ACC112 (cell line): ENCODE results near the gene FGFRL1.
A peak's percentile ranks its signal among the peaks of the same experiment; 100 is the strongest.

Source experiments
- H2AFZ ChIP-seq: fragments of 200-600 bp; sonication (generic); one replicate; pipeline ENCODE4 v1.6.0; 2017; ENCODE audit warnings: antibody characterized with exemption, low read length; ENCODE audit not compliant: unreplicated experiment
- H3K27ac ChIP-seq: fragments of 200-600 bp; sonication (generic); 2 replicates; pipeline ENCODE4 v1.5.1; 2014; ENCODE audit warnings: low read depth, mild to moderate bottlenecking, antibody characterized with exemption, low read length, moderate library complexity
- H3K27me3 ChIP-seq: fragments of 200-600 bp; sonication (generic); 2 replicates; pipeline ENCODE4 v1.6.1; 2014; ENCODE audit warnings: mild to moderate bottlenecking, antibody characterized with exemption, low read length, moderate library complexity, mixed read lengths; ENCODE audit not compliant: insufficient read depth
- H3K36me3 ChIP-seq: fragments of 200-600 bp; sonication (generic); 2 replicates; pipeline ENCODE4 v1.6.1; 2016; ENCODE audit warnings: mild to moderate bottlenecking, antibody characterized with exemption, low read length, moderate library complexity, mixed read lengths; ENCODE audit not compliant: insufficient read depth
- H3K4me1 ChIP-seq: fragments of 200-600 bp; sonication (generic); one replicate; pipeline ENCODE4 v1.6.1; 2016; ENCODE audit warnings: low read length, mixed read lengths; ENCODE audit not compliant: insufficient read depth, unreplicated experiment, control insufficient read depth
- H3K4me3 ChIP-seq: fragments of 200-600 bp; sonication (generic); 2 replicates; pipeline ENCODE4 v1.5.1; 2014; ENCODE audit warnings: mild to moderate bottlenecking, low read depth, low read length
- H3K79me2 ChIP-seq: fragments of 200-600 bp; sonication (generic); one replicate; pipeline ENCODE4 v1.6.0; 2016; ENCODE audit warnings: low read length; ENCODE audit not compliant: control insufficient read depth, unreplicated experiment, insufficient read depth

The FGFRL1 gene

DNA sequence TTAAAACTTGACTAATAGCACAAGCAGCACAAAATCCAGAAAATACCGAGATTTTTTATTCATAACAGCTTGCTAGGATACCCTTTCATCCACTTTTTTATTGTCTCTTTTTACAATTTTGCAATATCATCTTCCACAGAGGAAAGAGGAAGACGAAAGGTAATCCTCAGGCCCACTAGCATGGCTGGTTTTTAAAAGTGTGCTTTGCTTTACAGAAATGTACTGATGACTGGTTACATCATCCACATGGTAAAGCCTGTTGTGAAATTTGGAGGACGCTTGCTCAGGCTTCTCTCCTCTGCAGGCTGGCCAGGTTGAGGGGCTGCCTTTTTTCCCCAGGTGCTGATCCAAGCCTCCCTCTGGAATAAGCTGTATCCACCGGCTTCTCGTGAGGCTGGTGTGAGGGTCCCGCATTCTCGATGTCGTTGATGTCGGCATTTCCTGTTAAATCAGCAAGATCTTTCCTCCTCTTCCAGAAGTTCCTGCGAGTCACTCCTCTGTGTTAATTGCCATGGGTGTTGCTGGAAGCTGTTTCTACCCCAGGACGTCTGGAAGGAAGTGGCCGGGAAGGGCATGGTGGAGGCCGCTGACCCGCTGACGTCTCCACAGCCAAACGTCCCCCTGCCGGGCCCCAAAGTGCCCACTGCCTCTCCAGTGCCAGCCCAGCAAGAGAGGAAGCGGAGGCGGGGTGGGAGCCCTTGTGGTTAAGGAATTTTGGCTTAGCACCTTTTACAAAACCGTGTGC is 32.3 kb upstream of the FGFRL1 start:
- peaks cover 7% of the 10 kb centered on the region for H3K4me1 ChIP-seq
- H3K36me3 ChIP-seq: no peaks in the 10 kb centered on the region
- H3K27me3 ChIP-seq: no peaks in the 10 kb centered on the region
- H3K79me2 ChIP-seq: no peaks in the 10 kb centered on the region
- no peak overlapping the region for H2AFZ ChIP-seq
- H3K4me3 ChIP-seq: no peak overlapping the region
- H3K27ac ChIP-seq: no peak overlapping the region

DNA sequence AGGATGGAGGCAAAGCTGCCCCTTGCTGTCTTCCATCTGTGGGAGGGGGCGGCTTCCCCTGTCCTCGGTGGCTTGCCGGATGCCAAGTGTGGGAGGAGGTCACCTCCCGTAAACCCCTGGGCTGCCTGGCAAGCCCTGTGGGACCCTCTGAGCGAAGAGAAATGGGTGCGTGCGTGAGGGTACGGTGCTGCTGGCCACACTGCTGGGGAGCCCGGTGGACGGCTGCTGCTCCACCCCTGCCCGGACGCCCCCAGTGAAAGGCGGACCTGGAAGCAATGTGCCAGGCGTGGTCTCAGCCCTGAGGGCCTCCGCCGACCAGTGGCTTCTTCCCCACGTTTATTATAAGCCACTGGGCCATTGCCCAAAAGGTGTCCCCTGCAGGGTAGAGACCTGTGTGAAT is 29.1 kb upstream of the FGFRL1 start:
- Histone ChIP-seq H3K36me3 (no peaks in the 10 kb centered on the region), H3K4me1 (peaks cover 21% of the 10 kb centered on the region), H2AFZ (no peak overlapping the region), H3K27ac (no peak overlapping the region), H3K4me3 (no peak overlapping the region), H3K27me3 (no peaks in the 10 kb centered on the region), H3K79me2 (no peaks in the 10 kb centered on the region)

DNA sequence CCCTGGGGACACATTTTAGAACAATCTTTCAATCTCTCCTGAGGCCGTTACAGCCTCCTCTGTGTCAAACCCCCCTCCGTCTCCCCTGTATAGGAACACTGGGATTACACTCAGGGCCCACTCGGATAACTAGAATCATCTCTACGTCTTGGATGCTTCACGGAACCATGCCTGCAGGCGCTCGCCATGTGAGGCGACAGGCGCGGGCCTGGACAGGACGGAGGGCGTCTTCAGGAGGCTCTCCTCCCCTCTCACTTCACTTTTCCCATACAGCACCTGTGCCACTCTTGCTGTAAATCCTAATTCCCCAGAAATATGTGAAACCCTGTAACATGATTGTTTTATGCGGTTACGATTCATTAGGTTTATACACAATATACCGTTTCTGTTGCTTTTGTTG is 28.6 kb upstream of the FGFRL1 start:
- no peak overlapping the region for H3K4me3 ChIP-seq

DNA sequence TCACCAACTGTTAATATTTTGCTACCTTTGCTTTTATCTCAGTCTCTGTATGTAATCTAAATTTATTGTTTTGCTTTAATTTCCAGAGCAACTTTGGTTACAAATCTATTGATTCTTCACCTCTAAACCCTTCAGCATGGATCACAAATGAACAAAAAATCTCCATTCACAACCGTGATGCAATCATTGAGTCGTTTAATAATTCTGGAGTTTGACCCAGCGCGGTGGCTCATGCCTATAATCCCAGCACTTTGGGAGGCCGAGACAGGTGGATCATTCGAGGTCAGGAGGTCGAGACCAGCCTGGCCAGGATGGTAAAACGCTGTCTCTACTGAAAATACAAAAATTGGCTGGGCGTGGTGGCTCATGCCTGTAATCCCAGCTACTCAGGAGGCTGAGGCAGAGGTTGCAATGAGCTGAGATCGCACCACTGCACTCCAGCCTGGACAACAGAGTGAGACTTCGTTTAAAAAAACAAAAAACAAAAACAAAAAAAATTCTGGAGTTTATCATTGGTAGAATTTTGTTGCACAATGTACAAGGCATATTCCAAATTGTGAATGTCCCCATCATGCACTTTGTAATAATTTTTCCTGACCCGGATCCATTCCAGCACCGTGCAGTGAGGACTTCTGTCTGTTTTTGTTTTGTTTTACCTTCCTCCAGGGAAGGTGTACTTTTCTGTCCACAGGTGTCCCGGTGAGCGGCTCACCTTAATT is 26.9 kb upstream of the FGFRL1 start:
- Histone ChIP-seq H3K4me3 (peak overlapping the region; percentile 90), H3K79me2 (peaks cover 4% of the 10 kb centered on the region), H3K36me3 (no peaks in the 10 kb centered on the region), H3K27me3 (no peaks in the 10 kb centered on the region), H3K27ac (no peak overlapping the region), H3K4me1 (peaks cover 22% of the 10 kb centered on the region), H2AFZ (no peak overlapping the region)

More for the DNA sequence above, 28.6 kb upstream of the FGFRL1 start:
- H3K27ac ChIP-seq: no peak overlapping the region
- peaks cover 1% of the 10 kb centered on the region for H3K79me2 ChIP-seq
- no peaks in the 10 kb centered on the region for H3K27me3 ChIP-seq
- no peaks in the 10 kb centered on the region for H3K36me3 ChIP-seq
- H2AFZ ChIP-seq: no peak overlapping the region
- H3K4me1 ChIP-seq: peaks cover 22% of the 10 kb centered on the region

DNA sequence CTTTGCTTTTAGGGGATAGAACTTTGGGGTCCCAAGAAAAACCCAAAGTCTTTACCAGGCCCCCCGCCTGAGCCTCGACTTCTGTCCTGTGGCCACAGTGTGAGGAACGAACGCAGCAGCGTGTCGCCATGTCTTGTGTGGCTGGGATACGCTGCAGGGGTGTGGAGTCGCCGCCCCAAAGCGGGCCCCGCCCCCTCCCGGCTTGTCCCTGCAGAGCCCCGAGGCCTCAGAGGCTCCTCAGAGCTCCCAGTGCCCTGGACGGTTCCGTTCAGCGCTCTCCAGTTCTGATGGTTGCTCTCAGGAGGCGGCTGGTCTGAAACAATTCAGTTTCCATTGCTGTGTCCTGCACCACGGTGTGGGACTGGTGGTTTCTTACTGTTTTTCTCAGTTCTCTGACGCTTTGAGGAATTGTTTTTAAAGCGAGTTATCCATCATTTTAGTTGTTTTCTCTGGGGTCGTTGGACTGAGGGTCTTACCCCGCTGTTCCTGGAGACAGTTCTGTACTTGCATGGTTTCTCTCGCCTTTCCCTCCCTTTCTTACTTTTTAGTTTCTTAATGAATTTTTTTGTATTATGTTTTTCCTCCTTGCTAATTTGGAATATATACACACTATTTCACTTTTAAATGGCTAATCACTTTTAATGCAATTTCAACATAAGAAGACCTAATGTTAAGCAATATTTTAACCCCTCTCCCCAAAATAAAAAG is 26.1 kb upstream of the FGFRL1 start:
- H3K27ac ChIP-seq: no peak overlapping the region
- H3K36me3 ChIP-seq: no peaks in the 10 kb centered on the region
- peaks cover 19% of the 10 kb centered on the region for H3K4me1 ChIP-seq
- peak overlapping the region; percentile 53 for H2AFZ ChIP-seq
- peaks cover 4% of the 10 kb centered on the region for H3K79me2 ChIP-seq
- peak overlapping the region; percentile 90 for H3K4me3 ChIP-seq
- H3K27me3 ChIP-seq: no peaks in the 10 kb centered on the region

DNA sequence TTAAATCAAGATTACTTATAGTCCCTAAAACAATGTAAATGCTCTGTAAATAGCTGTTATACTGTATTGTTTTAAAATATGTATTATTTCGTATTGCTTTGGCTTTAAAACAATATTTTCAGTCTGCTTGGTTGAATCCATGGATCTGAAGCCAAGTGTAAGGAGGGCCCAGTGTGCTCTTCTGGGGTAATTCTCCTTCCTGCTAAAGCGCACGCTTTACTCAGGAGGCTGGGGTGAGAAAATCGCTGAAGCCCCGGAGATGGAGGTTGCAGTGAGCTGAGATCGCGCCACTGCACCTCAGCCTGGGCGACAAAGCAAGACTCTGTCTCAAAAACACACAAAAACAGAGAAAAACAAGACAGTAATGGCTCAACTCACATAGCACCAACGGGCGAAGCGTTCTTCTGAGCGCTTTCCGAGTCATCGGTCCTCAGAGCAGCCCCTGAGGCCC is 25.0 kb upstream of the FGFRL1 start:
- H3K79me2 ChIP-seq: peaks cover 4% of the 10 kb centered on the region
- H2AFZ ChIP-seq: peak overlapping the region; percentile 96
- H3K27ac ChIP-seq: peak overlapping the region; percentile 34
- H3K4me1 ChIP-seq: peaks cover 19% of the 10 kb centered on the region
- H3K36me3 ChIP-seq: no peaks in the 10 kb centered on the region
- no peaks in the 10 kb centered on the region for H3K27me3 ChIP-seq
- H3K4me3 ChIP-seq: peak overlapping the region; percentile 90

DNA sequence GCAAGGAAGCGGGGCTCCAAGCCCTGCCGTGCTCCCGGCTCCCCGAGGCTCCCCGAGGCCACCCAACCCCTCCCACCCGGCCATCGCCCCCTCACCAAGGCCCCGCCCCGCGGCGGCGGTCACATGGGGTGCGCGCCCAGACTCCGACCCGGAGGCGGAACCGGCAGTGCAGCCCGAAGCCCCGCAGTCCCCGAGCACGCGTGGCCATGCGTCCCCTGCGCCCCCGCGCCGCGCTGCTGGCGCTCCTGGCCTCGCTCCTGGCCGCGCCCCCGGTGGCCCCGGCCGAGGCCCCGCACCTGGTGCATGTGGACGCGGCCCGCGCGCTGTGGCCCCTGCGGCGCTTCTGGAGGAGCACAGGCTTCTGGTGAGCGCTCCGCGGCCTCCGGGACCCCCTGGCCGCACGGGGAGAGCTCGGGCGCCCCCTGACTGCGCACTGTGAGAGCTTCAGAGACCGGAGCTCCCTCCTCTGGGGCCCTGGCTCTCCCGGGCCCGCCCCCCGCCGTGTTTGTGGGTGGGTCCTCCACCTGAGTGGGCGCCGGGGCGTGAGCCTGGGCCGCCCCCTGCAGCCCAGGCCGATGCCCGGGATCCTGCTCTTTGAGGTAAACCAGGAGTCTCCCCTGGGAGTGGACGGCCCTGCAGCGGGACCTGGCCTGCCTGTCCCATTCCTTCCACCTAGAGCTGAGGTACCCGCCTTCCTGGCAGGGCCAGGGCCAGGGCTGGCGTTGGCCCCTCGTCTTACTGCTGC is 24.4 kb upstream of the FGFRL1 start, which contains the start of gene IDUA:
TSS of gene IDUA (plus strand) at position 166 of the 745 bp plus-strand sequence. CDS start at position 207, 41 bp downstream.
- Histone ChIP-seq H3K4me1 (peaks cover 19% of the 10 kb centered on the region), H3K79me2 (peaks cover 4% of the 10 kb centered on the region), H2AFZ (peak within 1 kb of the TSS; percentile 96), H3K4me3 (peak within 1 kb of the TSS; percentile 90), H3K36me3 (no peaks in the 10 kb centered on the region), H3K27me3 (no peaks in the 10 kb centered on the region), H3K27ac (peak within 1 kb of the TSS; percentile 34)

DNA sequence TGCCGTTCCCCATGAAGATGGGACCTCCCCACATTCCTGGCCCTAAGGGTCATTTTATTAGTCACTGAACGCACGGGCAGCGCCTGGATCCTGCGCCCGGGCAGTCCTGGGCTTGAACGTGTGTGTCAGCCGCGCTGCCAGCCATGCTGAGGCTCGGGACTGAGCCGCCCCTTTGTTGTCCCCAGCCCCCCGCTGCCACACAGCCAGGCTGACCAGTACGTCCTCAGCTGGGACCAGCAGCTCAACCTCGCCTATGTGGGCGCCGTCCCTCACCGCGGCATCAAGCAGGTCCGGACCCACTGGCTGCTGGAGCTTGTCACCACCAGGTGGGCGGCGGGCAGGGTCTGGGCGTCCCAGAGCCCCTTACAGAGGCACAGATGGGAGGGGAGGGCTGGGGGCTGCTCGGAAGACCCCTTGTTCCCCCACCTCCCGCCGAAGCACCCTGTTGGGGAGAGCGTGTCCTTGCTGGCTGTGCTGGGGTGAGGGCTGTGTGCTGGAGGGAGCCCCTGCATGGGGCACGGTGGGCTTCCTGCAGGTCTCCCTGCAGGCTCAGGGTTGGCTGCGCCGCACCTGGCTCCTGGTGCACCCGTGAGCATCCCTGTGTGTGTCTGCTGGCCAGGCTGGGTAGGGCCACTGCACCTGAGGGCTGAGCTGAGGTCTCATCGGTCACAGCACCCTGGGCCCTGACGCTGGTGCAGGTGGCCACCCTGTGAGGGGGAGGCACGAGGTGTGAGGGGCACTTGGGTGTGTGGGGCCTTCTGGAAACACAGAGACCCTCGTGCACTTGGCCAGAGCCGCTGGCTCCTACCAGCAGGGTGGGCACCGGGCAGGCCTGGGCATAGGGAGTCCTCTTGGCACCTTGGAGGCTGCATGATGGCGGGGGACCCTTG is 23.6 kb upstream of the FGFRL1 start:
- Histone ChIP-seq H3K4me1 (peaks cover 27% of the 10 kb centered on the region), H3K27ac (no peak overlapping the region), H3K27me3 (no peaks in the 10 kb centered on the region), H3K4me3 (peak overlapping the region; percentile 90), H3K79me2 (peaks cover 4% of the 10 kb centered on the region), H2AFZ (peak overlapping the region; percentile 96), H3K36me3 (no peaks in the 10 kb centered on the region)

DNA sequence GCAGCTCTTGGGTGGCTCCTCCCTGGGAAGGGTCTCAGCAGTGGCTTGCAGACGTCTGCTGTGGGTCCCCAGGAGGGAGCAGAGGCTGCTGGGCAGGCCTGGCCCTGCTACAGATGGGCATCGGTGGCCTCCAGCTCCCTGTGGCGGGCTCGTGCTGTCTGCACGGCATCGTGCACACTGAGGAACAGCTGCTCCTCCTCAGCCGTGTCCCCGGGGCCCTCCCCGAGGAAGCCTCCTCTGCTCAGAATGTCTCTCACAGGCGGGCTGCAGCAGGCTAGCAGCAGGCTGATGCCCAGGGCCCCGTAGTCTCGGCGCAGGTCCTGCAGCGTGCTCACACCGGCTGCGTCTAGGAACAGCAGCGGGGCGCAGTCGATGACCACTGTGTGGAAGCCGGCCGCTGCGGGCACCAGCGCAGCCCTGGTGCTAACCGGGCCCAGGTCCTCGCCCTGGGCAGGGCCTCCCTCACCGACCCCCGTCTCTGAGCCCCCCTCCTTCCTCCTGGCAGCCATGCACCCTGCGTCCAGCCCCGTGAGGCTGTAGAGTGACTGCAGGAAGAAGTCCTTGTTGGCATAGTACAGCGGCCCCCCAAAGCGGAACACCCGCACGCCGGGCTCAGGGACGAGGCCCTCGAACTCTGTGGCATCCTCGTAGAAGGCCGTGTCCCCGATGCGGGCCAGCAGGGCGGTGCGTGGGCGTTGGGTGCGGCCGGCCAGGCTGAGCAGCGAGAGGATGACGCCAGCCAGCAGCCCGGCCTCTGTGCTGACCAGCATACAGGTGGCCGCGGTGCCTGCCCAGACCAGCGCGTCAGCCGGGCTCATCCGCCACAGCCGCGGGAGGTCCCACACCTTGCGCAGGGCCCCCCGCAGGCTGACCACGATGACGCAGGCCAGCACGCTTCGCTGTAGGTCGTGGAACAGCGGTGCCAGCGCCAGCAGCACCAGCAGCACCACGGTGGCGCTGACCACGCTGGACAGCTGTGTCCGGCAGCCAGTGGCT is 22.4 kb upstream of the FGFRL1 start:
- no peaks in the 10 kb centered on the region for H3K27me3 ChIP-seq
- H3K27ac ChIP-seq: no peak overlapping the region
- H2AFZ ChIP-seq: no peak overlapping the region
- no peak overlapping the region for H3K4me3 ChIP-seq
- H3K79me2 ChIP-seq: peaks cover 4% of the 10 kb centered on the region
- H3K36me3 ChIP-seq: no peaks in the 10 kb centered on the region
- H3K4me1 ChIP-seq: peaks cover 29% of the 10 kb centered on the region
